Lower leg skin (tissue), 4 donors: Measurements from ENCODE around the gene MICALL2. TPM values are rescaled to one million over a fixed set of nuclear protein-coding genes. Genes with fewer than 3 reads are reported as not detected.

Experiments
- DNase-seq, 2 donors: peaks; one replicate each; pipeline ENCODE4 v3.0.0-alpha.2; 2019; ENCODE audit warnings: low spot score in 2 of 2
- H3K4me3 ChIP-seq: fragments of 200-600 bp; sonication (generic); 2 replicates; pipeline ENCODE4 v1.5.1; 2017; ENCODE audit warnings: mild to moderate bottlenecking, low read depth; ENCODE audit not compliant: poor library complexity, severe bottlenecking
- POLR2A ChIP-seq, 2 donors: fragments of 450-650 bp; IDR thresholded peaks; one replicate each; pipeline ENCODE4 v1.6.1; 2016 to 2017; ENCODE audit warnings: antibody characterized with exemption in 2 of 2, mild to moderate bottlenecking in 1 of 2, moderate library complexity in 1 of 2
- WGBS, 2 donors: methylation state at CpG; one replicate each; pipeline ENCODE4 v1.1.5; 2018; 5-methylcytosine and 5-hydroxymethylcytosine counted together
- intact Hi-C: fragments of 100-400 bp; cut with DNase I; formaldehyde crosslinking; loops from one replicate; pipeline ENCODE4 v1.15.0; 2023; ENCODE audit warnings: low total_unique reads
- total RNA-seq, 4 donors: library from RNA; depleted of rRNA; stranded (reverse); fragments of >200 nt; gene quantifications; one replicate each; pipeline ENCODE4 v1.1.0, GENCODE V29; 2016
- TF ChIP-seq, protein P1 (sequence below), 3 donors: fragments of 450-650 bp; IDR thresholded peaks; one replicate each; pipeline ENCODE4 v1.5.1; 2016; ENCODE audit warnings: antibody characterized with exemption in 3 of 3, mild to moderate bottlenecking in 3 of 3, moderate library complexity in 2 of 3

The MICALL2 gene
- total RNA-seq, 4 donors from 2014 or later = 10.4 to 17.0 (median 14.0) TPM

DNA sequence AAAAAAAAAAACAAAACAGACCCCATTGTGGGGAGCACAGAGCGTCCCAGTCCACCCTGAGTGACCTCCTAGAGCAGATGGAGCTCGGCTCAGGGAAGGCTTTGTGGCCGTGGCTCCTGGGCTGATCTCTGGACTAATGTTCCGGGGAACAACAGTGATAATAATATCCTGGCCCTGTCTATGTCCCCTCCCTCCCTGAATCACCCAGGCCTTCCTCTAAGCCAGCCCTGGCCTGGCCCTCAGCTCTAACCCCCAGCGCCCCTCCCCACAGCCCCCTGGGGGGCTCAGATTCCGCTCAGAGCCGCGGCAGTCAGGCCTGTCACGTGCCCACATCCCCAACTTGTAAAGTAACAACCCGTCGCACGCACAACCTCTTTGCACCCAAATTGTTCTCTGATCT lies 48.3 kb downstream of the MICALL2 start:
- 48 to 60% methylated on average over 12 of the region's 12 CpGs for WGBS, 2 donors
- intact Hi-C loops = no loop called here
- TF ChIP-seq, protein P1, sequence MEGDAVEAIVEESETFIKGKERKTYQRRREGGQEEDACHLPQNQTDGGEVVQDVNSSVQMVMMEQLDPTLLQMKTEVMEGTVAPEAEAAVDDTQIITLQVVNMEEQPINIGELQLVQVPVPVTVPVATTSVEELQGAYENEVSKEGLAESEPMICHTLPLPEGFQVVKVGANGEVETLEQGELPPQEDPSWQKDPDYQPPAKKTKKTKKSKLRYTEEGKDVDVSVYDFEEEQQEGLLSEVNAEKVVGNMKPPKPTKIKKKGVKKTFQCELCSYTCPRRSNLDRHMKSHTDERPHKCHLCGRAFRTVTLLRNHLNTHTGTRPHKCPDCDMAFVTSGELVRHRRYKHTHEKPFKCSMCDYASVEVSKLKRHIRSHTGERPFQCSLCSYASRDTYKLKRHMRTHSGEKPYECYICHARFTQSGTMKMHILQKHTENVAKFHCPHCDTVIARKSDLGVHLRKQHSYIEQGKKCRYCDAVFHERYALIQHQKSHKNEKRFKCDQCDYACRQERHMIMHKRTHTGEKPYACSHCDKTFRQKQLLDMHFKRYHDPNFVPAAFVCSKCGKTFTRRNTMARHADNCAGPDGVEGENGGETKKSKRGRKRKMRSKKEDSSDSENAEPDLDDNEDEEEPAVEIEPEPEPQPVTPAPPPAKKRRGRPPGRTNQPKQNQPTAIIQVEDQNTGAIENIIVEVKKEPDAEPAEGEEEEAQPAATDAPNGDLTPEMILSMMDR (IDR thresholded peaks at IDR 0.05) = no peak
- no peak for TF ChIP-seq POLR2A (IDR thresholded peaks at IDR 0.05)
- H3K4me3 ChIP-seq = no peak overlapping the region
- DNase-seq = no peak

DNA sequence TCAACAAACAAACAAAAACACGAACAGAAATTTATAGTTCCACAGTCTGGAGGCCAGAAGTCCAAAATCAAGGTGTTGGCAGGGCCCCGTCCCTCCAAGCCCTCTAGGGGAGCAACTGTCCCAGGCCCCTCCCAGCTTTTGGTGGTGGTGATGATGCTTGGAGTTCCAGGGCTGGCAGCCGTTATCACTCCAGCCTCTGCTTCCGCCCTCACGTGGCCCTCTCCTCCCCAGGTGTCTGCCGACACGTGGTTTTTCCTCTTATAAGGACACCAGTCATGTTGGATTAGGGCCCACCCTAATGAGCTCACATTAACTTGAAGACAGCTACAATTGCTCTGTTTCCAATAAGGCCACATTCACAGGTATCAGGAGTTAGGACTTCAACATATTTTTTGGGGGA lies 49.7 kb downstream of the MICALL2 start:
- no peak for TF ChIP-seq POLR2A (IDR thresholded peaks at IDR 0.05)
- TF ChIP-seq, protein P1 (IDR thresholded peaks at IDR 0.05) = no peak
- DNase-seq = no peak
- H3K4me3 ChIP-seq = no peak overlapping the region
- 61 to 67% methylated on average over 7 of the region's 7 CpGs for WGBS, 2 donors
- intact Hi-C loops = loop anchor here (10.0 kb wide), 1 partner anchor 185 kb away; no protein-coding TSS in a partner anchor

DNA sequence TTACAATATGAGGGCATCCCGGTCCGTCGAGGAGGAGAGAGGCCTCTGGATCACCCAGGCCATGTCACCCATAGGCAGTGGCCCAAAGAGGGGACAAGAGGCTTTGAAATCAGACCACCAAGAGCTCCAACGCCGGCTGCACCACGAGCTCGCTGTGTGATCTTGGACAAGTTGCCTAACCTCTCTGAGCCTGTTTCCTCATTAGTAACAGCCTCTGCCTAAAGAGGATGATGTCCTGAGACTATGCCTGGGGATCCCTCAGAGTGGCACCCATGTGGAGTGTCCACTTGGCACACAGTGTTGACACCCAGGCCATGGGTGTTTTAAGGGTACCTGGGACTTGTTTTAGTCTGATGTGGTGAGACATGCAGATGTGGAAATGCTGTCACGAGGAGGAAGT lies 50.8 kb downstream of the MICALL2 start:
- no peak for DNase-seq
- TF ChIP-seq, protein P1 (IDR thresholded peaks at IDR 0.05) = no peak
- no peak for TF ChIP-seq POLR2A (IDR thresholded peaks at IDR 0.05)
- WGBS, 2 donors = 65 to 78% methylated on average over 8 of the region's 8 CpGs
- intact Hi-C loops = loop anchor here (10.0 kb wide), 1 partner anchor 184 kb away; no protein-coding TSS in a partner anchor
- H3K4me3 ChIP-seq = no peak overlapping the region

DNA sequence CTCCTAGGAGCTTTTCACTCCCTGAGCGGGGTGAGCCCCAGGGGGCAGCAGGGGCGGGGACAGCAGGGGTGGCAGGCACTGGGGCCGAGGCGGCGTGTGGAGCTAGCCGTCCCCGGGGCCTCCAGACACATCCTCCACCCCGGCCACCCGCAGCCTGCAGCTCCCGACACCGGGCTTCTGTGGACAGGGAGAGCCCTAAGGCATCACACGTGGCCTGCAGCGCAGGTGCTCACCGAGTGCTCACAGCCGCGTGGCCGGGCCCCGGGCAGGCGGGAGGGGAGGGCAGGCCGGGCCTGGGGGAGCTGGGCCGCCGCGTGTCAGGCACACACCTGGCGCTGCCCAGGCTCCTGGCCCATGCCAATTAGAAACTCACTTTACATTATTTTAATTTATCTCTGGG lies 51.4 kb downstream of the MICALL2 start:
- intact Hi-C loops = loop anchor here (10.0 kb wide), 1 partner anchor 183 kb away; no protein-coding TSS in a partner anchor
- 43 to 45% methylated on average over 15 to 18 of the region's 24 CpGs for WGBS, 2 donors
- DNase-seq = no peak
- no peak overlapping the region for H3K4me3 ChIP-seq
- TF ChIP-seq POLR2A (IDR thresholded peaks at IDR 0.05) = no peak
- TF ChIP-seq, protein P1 (IDR thresholded peaks at IDR 0.05) = no peak

DNA sequence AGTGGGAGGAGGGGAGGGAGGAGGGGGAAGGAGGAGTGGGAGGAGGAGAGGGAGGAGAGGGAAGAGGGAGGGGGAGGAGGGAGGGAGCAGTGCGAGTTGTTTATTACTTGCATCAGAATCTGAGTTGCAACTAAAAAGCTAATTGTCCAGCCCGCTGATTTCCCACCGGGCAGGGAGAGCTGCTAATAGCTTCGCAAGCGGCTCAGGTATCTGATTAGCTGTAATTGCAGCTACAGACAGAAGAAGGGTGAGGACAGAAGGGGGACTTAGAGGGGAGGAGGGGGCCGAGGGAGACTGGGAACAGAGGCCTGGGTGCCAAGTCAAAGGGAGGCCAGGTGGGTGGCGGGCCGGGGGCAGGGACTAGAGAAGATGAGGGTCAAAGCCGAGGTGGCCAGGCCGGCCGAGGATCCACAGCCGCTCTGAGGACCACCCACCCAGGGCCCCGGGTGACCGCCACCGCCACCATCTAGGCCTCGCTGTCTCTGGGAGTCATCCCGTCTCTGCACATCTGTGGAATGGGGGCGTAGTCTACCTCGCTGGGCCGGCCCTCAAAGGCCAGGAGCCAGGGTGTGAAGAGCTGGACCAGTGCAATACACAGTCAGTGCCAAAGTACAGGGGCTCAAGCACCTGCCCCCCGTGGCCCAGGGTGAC lies 54.2 kb downstream of the MICALL2 start:
- WGBS, 2 donors = 48 to 57% methylated on average over 21 of the region's 21 CpGs
- TF ChIP-seq POLR2A (IDR thresholded peaks at IDR 0.05) = no peak
- TF ChIP-seq, protein P1 (IDR thresholded peaks at IDR 0.05) = no peak
- intact Hi-C loops = loop anchor here (10.0 kb wide), 1 partner anchor 180 kb away; no protein-coding TSS in a partner anchor
- no peak for DNase-seq
- no peak overlapping the region for H3K4me3 ChIP-seq

- H3K4me3 ChIP-seq = no peak overlapping the region
- TF ChIP-seq POLR2A (IDR thresholded peaks at IDR 0.05) = no peak
- TF ChIP-seq, protein P1 (IDR thresholded peaks at IDR 0.05) = no peak
- no peak for DNase-seq
- intact Hi-C loops = loop anchor here (10.0 kb wide), 1 partner anchor 180 kb away; no protein-coding TSS in a partner anchor
- WGBS, 2 donors = 29 to 44% methylated on average over 4 of the region's 4 CpGs
Observed at GRCh38 chr7:1404460-1404809, 54.8 kb downstream of the MICALL2 start.
